NCI-H345 treated with DMSO at 0.1 percent for 48 hours (cell line): Measurements from ENCODE around the gene SPDYE17.
"Not testable (repeated sequence)": the region's sequence is repeated elsewhere in the genome, so short reads cannot be mapped to it uniquely, and the experiment has no call there.

Experiments
- DNase-seq: peaks from one replicate; lab custom pipeline; 2025; ENCODE audit not compliant: unreplicated experiment; lab: John Stamatoyannopoulos, UW

SPDYE17 gene, protein sequence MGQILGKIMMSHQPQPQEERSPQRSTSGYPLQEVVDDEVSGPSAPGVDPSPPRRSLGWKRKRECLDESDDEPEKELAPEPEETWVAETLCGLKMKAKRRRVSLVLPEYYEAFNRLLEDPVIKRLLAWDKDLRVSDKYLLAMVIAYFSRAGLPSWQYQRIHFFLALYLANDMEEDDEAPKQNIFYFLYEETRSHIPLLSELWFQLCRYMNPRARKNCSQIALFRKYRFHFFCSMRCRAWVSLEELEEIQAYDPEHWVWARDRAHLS

GRCh38 chr7:77032261-77032660 lies at the start of gene SPDYE17:
Gene SPDYE17 (minus strand): TSS chr7:77032361. CDS start chr7:77030570, 1,791 bp downstream.
- not testable (repeated sequence) for DNase-seq

- not testable (repeated sequence) for DNase-seq
These were observed 48.1 kb upstream of the SPDYE17 start for GRCh38 chr7:77080236-77080635.

GRCh38 chr7:77079624-77080023 lies 47.5 kb upstream of the SPDYE17 start:
- not testable (repeated sequence) for DNase-seq

- DNase-seq = not testable (repeated sequence)
These were observed 47.0 kb upstream of the SPDYE17 start for GRCh38 chr7:77079112-77079511.

- not testable (repeated sequence) for DNase-seq
These were observed 44.9 kb upstream of the SPDYE17 start for GRCh38 chr7:77077060-77077459.

- DNase-seq = not testable (repeated sequence)
These were observed 42.7 kb upstream of the SPDYE17 start for GRCh38 chr7:77074786-77075396.

DNA sequence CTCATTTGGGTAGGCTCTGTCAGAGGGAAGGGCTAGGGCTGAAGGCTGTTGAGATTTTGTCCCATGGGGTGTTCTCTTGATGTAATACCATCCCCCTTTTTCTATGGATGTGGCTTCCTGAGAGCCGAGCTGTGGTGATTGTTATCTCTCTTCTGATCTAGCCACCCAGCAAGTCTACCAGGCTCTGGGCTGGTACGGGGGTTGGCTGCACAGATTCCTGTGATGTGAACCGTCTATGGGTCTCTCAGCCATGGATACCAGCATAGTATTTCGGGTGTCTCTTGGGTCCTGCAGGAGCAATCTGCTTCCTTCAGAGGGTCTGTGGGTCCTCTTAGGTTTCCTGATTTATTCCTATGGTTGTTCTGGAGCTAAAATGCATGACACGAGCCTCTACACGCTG lies 38.9 kb upstream of the SPDYE17 start:
- DNase-seq = not testable (repeated sequence)

- not testable (repeated sequence) for DNase-seq
These were observed 33.7 kb upstream of the SPDYE17 start for GRCh38 chr7:77065869-77066268.

DNA sequence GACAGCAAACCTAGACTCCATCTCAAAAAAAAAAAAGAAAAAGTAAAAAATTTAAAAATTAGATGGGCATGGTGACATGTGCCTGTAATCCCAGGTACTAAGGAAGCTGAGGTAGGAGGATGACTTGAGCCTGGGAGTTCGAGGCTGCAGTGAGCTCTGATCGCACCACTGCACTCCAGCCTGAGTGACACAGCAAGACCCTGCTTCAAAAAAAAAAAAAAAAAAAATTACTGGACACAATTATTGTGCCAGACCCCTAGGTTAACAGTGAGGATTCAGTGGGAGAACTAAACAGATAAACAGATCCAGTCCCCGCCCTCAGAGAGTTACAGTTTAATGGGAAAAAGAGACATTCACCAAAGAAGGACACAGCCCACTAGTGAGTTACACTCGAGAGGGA lies 31.6 kb upstream of the SPDYE17 start:
- DNase-seq = not testable (repeated sequence)

DNA sequence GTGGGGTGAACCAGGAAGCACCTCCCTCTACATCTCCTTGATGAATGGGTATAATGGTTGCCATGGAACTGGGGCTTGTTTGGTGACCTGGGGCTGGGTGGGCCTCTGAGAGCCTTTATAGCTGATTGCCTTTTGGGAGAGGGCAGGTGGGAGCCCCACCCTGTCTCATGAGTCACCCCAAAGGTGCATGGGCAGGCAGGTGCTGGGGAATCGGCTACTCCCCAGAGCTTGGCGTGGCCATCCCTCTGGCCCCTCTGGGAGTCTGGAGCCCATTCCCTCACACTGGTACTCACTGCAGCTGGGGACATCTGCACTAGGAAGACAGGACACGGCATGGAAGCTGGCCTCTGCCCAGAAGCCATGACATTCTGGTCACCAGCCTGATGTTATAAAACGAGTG lies 30.4 kb upstream of the SPDYE17 start, which contains the start of gene SPDYE18:
TSS of gene SPDYE18 (minus strand) at position 2 of the 400 bp plus-strand sequence. CDS start 2,046 bp downstream, outside the sequence.
- DNase-seq = not testable (repeated sequence)

- DNase-seq = not testable (repeated sequence)
These were observed 5.8 kb downstream of the SPDYE17 start for GRCh38 chr7:77026349-77026748.

DNA sequence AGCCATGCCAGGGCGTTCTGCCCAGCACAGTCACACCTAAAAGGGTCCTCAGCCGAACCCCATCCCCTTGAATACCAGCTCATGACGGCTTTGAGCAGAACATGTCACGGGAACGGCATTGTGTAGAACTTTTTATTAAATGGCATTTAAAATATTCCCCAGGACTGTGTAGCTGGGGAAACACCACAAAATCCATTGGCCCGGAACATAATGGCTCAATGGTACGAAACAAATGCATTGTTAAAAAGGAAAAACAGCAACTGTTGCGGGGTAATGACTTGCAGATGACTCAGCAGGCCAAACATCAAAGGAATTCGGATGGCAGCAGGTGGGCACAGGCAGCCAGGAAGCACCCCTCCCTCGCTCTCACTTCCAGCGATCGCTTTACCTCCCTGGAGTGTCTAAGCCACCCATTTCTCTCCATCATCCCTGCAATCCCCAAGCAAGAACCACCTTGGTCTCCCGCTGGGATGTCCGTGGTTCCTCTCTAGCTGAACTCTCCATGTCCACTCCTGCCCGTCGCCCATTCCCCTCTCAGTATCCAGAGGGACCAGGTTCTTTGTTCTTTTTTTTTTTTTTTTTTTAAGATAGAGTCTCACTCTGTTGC lies 22.0 kb downstream of the SPDYE17 start:
- not testable (repeated sequence) for DNase-seq

DNA sequence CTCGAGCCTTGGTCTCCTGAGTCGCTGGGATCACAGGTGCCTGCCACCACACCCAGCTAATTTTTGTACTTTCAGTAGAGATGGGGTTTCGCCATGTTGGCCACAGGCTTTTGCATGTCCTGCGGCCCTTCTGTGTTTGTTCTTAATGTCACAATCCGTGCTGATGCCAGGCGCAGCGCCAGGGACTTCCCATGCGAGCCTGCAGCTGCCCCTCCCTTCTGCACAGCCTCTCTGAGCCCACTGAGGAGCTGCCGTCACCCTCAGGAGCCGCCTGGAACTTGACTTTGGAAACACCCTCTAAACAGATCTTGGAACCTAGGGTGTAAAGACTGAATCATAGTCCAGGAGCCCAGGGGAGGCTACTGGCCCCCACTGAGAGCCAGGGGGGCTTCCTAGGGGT lies 24.2 kb downstream of the SPDYE17 start:
- not testable (repeated sequence) for DNase-seq

DNA sequence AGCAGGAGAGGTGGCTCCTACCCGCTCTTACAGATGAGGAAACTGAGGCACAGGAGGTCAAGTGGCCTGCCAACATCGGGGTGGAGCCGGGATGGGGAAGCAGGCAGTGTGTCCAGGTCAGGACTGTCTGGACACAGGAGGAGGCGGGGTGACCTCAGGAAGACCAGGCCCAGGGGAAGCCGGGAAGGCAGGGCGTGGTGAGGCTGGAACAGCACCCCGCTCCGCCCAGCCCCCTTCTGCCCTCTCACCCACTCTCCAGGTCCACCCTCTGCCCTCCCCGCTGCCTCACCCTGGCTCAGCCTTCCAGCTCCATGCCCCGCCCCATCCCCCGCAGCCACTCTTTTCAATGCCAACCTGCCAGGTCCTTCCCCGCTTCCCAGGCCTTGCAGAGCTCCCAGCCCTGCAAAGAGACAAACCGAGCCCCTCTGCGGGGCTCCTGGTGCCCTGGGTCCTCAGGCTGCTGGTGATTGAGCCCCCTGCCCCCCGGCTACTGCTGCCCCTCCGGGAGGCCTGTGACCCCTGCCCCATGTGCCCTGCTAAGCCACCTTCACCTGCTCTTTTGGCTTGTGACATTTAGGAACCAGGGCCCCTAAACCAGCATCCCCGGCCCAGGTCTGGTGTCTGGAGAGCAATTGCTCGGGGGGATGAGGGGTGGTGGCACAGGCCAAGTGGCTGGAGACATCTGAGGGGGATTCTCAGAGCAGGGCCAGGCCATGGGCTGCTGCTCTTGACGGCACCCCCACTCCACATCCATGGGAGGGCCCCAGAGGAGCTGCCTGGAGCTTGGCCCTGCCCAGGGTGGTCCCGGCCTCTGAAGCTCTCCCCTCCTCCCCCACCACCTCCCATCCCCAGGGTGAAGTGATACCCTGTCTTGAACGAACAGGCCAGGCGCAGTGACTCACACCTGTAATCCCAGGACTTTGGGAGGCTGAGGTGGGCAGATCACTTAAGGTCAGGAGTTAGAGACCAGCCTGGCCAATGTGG lies 25.7 kb downstream of the SPDYE17 start:
- not testable (repeated sequence) for DNase-seq

DNA sequence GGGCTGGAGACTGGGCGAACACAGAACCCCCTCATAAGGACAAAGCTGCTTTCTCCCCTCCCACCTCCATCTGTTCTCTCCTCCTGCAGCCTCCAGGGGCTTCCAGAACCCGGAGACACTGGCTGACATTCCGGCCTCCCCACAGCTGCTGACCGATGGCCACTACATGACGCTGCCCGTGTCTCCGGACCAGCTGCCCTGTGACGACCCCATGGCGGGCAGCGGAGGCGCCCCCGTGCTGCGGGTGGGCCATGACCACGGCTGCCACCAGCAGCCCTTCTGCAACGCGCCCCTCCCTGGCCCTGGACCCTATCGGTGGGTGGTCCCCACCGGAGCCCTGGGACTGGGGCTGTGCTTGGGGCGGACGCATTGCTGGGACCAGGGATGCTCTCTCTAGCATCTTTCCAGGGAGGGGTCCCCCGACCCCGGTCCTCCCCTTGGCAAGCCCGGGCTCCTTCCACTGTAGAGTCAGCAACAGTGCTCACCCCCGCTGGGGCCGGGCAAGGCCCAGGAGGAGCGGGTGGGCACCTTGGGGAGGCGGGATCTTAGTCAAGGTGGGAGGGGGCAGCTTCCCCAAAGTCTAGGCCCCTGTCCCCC lies 26.6 kb downstream of the SPDYE17 start:
- DNase-seq = not testable (repeated sequence)

GRCh38 chr7:77004151-77004550 lies 28.0 kb downstream of the SPDYE17 start:
- DNase-seq = not testable (repeated sequence)

DNA sequence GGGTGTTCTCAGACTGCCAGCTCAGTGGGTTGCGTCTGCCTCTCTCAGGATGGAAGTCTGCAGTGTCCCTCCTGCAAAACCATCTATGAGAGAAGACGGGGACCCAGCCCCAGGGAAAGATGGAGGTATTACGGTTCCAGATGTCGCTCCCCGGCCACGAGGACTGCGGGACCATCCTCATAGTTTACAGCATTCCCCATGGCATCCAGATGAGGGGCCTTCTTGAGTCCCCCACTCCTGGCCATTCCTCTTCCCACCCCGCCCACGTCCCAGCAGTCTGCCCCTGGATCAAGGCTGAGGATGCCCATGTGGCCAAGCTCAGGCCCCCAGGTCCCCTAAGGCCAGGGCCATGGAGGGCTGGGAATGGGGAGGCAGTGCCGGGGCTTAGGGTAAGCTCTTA lies 28.9 kb downstream of the SPDYE17 start:
- DNase-seq = not testable (repeated sequence)

GRCh38 chr7:77002678-77003233 lies 29.4 kb downstream of the SPDYE17 start:
- DNase-seq = not testable (repeated sequence)

DNA sequence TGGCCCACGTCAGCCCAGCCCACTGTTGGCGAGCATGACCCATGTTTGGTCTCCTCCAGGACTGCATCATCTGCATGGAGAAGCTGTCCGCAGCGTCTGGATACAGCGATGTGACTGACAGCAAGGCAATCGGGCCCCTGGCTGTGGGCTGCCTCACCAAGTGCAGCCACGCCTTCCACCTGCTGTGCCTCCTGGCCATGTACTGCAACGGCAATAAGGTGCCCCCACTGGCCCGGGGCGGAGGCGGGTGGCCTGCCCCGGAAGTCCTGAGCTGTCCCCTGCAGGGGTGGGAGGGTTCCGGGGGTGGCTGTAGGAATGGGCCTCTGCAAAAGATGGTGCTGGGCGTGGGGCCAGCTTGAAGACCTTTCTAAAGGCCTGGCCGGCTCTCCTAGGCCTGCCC lies 30.1 kb downstream of the SPDYE17 start:
- not testable (repeated sequence) for DNase-seq
